Loucy (cell line): ENCODE data around the gene PARVB.

ENCODE experiments used
- H2AFZ ChIP-seq: fragments of 200-600 bp; sonication (generic); 2 replicates; pipeline ENCODE4 v1.6.0; 2016; ENCODE audit warnings: antibody characterized with exemption, mild to moderate bottlenecking, low read length, moderate library complexity
- H3F3A ChIP-seq: fragments of 200-600 bp; 2 replicates; pipeline ENCODE4 v1.6.0; 2016; ENCODE audit warnings: antibody characterized with exemption, low read depth, mild to moderate bottlenecking
- H3K27me3 ChIP-seq: fragments of 200-600 bp; sonication (generic); 2 replicates; pipeline ENCODE4 v1.6.1; 2014; ENCODE audit warnings: low read length, mild to moderate bottlenecking; ENCODE audit not compliant: insufficient read depth, poor library complexity, severe bottlenecking
- H3K36me3 ChIP-seq: fragments of 200-600 bp; sonication (generic); 2 replicates; pipeline ENCODE4 v1.6.1; 2016; ENCODE audit warnings: low read length; ENCODE audit not compliant: insufficient read depth
- H3K4me1 ChIP-seq: fragments of 200-600 bp; sonication (generic); 2 replicates; pipeline ENCODE4 v1.5.1; 2014; ENCODE audit warnings: low read length, mild to moderate bottlenecking; ENCODE audit not compliant: insufficient read depth, poor library complexity, severe bottlenecking
- H3K4me2 ChIP-seq: fragments of 200-600 bp; sonication (generic); 2 replicates; pipeline ENCODE4 v1.6.0; 2014; ENCODE audit warnings: antibody characterized with exemption, low read length, low read depth, mild to moderate bottlenecking; ENCODE audit not compliant: poor library complexity, severe bottlenecking
- H3K4me3 ChIP-seq: fragments of 200-600 bp; sonication (generic); 2 replicates; pipeline ENCODE4 v1.5.1; 2014; ENCODE audit warnings: low read length, mild to moderate bottlenecking, mixed read lengths; ENCODE audit not compliant: poor library complexity, severe bottlenecking
- H3K79me2 ChIP-seq: fragments of 200-600 bp; sonication (generic); 2 replicates; pipeline ENCODE4 v1.6.1; 2014; ENCODE audit warnings: low read length; ENCODE audit not compliant: insufficient read depth
- H3K9ac ChIP-seq: fragments of 200-600 bp; sonication (generic); 2 replicates; pipeline ENCODE4 v1.6.0; 2014; ENCODE audit warnings: mild to moderate bottlenecking, low read depth, low read length, moderate library complexity; ENCODE audit not compliant: poor library complexity, severe bottlenecking
- H3K9me2 ChIP-seq: fragments of 200-600 bp; sonication (generic); replicated peaks from 2 replicates; pipeline ENCODE4 v1.6.1; 2016; ENCODE audit warnings: low read depth, low read length, mixed read lengths
- H3K9me3 ChIP-seq: fragments of 200-600 bp; sonication (generic); 2 replicates; pipeline ENCODE4 v1.6.1; 2014; ENCODE audit warnings: mild to moderate bottlenecking, antibody characterized with exemption, low read length, low read depth; ENCODE audit not compliant: insufficient read depth
- H4K20me1 ChIP-seq: fragments of 200-600 bp; sonication (generic); 2 replicates; pipeline ENCODE4 v1.6.0; 2014; ENCODE audit warnings: antibody characterized with exemption, low read length, mild to moderate bottlenecking; ENCODE audit not compliant: insufficient read depth, poor library complexity, severe bottlenecking
- CTCF ChIP-seq: fragments of 200-600 bp; sonication (generic); conservative IDR thresholded peaks from 2 replicates; pipeline ENCODE4 v1.5.1; 2014; ENCODE audit warnings: mild to moderate bottlenecking, antibody characterized with exemption, low read length
- EZH2phosphoT487 ChIP-seq: fragments of 200-600 bp; IDR thresholded peaks from 2 replicates; pipeline ENCODE4 v1.6.1; 2018; ENCODE audit warnings: antibody characterized with exemption, mild to moderate bottlenecking, moderate library complexity, borderline replicate concordance

PARVB gene

GRCh38 chr22:44147008-44147645, 123.0 kb downstream of the PARVB start:
- no peak overlapping the region for H3K9ac ChIP-seq

GRCh38 chr22:44147821-44148574, 123.9 kb downstream of the PARVB start:
- no peak overlapping the region for H3K4me3 ChIP-seq
- no peaks in the 10 kb centered on the region for H3K4me1 ChIP-seq

More at GRCh38 chr22:44147008-44147645, 123.0 kb downstream of the PARVB start:
- Histone ChIP-seq H4K20me1 (no peaks in the 10 kb centered on the region), H2AFZ (no peak overlapping the region), H3K4me1 (no peaks in the 10 kb centered on the region), H3K79me2 (no peaks in the 10 kb centered on the region), H3K9me2 (no peaks in the 10 kb centered on the region), H3K36me3 (no peaks in the 10 kb centered on the region), H3F3A (no peaks in the 10 kb centered on the region), H3K4me3 (no peak overlapping the region), H3K27me3 (no peaks in the 10 kb centered on the region), H3K9me3 (no peaks in the 10 kb centered on the region), H3K4me2 (no peak overlapping the region)
- TF ChIP-seq CTCF (no peak), EZH2phosphoT487 (no peak)

GRCh38 chr22:44151676-44152075, 127.6 kb downstream of the PARVB start:
- Histone ChIP-seq H3K9ac (no peak overlapping the region), H3K4me2 (no peak overlapping the region), H3K9me3 (no peaks in the 10 kb centered on the region), H2AFZ (no peak overlapping the region), H3K4me3 (no peak overlapping the region), H3K79me2 (no peaks in the 10 kb centered on the region), H4K20me1 (no peaks in the 10 kb centered on the region), H3F3A (no peaks in the 10 kb centered on the region), H3K9me2 (no peaks in the 10 kb centered on the region), H3K36me3 (no peaks in the 10 kb centered on the region), H3K4me1 (peaks cover 7% of the 10 kb centered on the region), H3K27me3 (no peaks in the 10 kb centered on the region)
- TF ChIP-seq CTCF (no peak), EZH2phosphoT487 (no peak)

More at GRCh38 chr22:44147821-44148574, 123.9 kb downstream of the PARVB start:
- Histone ChIP-seq H3K79me2 (no peaks in the 10 kb centered on the region), H2AFZ (no peak overlapping the region), H3K9me3 (no peaks in the 10 kb centered on the region), H3K36me3 (no peaks in the 10 kb centered on the region), H3K27me3 (no peaks in the 10 kb centered on the region), H3K9me2 (no peaks in the 10 kb centered on the region), H3K9ac (no peak overlapping the region), H3K4me2 (no peak overlapping the region), H4K20me1 (no peaks in the 10 kb centered on the region), H3F3A (no peaks in the 10 kb centered on the region)
- TF ChIP-seq EZH2phosphoT487 = no peak
- TF ChIP-seq CTCF = no peak
